ENCODE results near the gene TCF3.

GRCh38 chr19:1618157-1619093 lies 34.0 kb downstream of the TCF3 start:
- no peak for TF ChIP-seq POLR2A (IDR thresholded peaks at IDR 0.05)
- no peak for TF ChIP-seq CTCF (IDR thresholded peaks at IDR 0.05)

Measured in lower leg skin (tissue), 3 donors.